NCI-H526 (cell line): Measurements from ENCODE around the gene RHAG.

Experiments
- DNase-seq, 2 experiments: peaks; one replicate each; lab custom pipeline; 2025; lab: John Stamatoyannopoulos, UW

RHAG gene

DNA sequence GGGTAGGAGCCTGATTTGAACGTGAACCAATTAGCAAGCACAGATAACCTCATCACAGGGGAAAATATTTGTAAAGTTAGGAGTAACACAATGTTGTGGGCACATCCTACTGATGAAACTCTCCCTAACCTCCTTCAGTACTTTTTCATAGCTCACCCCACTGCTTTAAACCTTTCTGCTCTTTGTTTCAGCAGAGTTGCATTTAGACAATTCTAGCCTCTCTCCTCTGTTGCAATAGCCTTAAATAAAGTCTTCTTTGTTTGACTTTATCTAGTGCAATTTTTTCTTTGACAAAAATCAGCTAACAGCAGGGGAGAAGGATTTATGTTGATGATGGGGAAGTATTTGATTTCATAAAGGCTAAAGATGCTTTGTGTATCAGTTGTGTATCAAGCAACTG, 72.1 kb downstream of the RHAG start:
- no peak for DNase-seq

DNA sequence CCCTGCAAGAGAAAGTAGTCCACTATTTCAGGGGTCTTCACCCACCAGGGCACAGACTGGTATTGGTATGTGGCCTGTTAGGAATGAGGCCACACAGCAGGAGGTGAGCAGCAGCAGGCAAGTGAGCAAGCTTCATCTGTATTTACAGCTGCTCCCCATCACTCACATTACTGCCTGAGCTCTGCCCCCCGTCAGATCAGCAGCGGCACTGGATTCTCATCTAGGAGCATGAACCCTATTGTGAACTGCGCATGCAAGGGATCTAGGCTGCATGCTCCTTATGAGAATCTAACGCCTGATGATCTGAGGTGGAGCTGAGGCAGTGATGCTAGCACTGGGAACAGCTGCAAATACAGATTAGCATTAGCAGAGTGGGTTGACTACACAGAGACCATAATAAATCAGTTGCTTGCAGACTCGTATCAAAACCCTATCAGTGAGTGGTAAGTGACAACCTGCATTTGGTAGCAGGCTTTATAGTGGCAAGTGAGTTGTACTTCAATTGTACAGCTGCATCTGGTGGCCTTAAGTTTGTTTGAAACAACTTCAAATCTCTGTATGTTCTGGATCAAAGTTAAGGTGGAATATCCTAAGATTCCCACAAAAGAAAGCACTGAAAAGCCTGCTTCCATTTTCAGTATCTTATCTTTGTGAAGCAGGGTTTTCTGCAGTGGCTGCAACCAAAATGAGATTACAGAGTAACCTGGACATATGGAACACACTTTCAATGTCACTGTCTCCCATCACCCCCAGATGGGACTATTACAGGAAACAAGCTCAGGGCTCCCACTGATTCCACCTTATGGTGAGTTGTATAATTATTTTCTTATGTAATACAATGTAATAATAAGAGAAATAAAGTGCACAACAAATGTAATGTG, 73.4 kb downstream of the RHAG start:
- DNase-seq, result no peak

GRCh38 chr6:49558238-49558637, 78.4 kb downstream of the RHAG start:
- no peak for DNase-seq

DNA sequence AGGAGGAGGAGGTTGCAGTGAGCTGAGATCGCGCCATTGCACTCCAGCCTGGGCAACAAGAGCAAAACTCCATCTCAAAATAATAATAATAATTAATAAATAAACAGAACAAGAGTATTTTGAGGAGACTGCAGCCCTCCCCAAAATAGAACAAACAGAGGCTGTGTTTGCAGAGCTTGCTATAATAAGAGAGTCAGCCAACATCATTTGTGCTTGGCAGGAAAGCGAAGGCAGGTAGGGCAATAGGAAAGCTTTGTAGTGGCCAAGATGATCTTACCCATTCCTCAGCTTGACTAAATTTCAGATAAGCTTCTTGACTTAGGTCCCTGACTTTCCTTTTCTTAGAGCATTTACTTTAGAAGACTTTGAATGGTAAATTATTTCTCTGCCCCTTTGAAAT, 79.5 kb downstream of the RHAG start:
- DNase-seq, result no peak

DNA sequence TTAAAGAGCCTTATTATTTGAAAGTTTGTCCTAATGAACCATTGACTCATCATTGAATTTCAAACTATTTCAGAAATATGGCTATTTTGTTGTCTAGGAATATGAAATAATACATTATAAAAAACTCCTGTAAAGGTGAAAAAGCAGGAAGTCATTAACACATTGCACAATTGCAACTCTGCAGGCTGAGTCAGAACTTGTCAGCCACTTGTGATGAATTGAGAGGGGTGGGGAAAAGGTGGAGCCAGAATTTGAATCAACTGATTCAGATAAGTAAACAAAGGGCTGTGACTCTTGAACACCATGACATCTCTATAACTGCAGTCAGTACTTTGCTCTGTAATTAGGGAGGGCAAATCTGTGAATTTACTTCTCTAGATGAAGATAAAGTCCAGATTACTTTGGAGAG, 80.2 kb downstream of the RHAG start:
- peak; percentile 10 to 25 for DNase-seq

DNA sequence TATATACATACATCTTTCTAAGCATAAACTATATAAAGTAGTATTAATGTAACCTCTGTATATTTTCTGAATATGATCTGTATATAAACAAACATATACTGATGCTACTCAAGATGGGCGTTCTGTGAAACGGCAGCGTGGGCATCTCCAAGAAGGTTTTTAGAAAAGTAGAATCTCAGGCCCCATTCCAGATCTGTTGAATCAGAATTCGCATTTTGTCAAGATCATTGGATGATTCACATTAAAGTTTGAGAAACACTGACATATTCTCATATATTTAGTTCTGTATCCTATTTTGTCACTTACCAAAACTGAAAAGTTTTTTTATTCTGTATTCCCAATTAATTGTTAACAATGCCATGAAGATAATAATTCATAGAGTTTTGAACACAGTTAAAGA, 80.7 kb downstream of the RHAG start:
- DNase-seq, result no peak
